Activated T-cell treated with anti-CD3 and anti-CD28 coated beads for 4 hours (primary cell): ENCODE results near the gene OR6C3.
"Not testable (repeated sequence)": the region's sequence is repeated elsewhere in the genome, so short reads cannot be mapped to it uniquely, and the experiment has no call there.

Experiments
- DNase-seq: peaks from one replicate; pipeline ENCODE4 v3.0.0-alpha.2; 2020

OR6C3 gene

GRCh38 chr12:55330446-55330845 lies at the start of gene OR6C3:
OR6C3 (plus strand) TSS chr12:55330746; CDS start chr12:55331701, 955 bp downstream.
- DNase-seq: no peak

- no peak for DNase-seq
Observed at GRCh38 chr12:55280991-55281390, 49.6 kb upstream of the OR6C3 start.

GRCh38 chr12:55289999-55290398 lies 40.5 kb upstream of the OR6C3 start:
- DNase-seq: no peak

GRCh38 chr12:55296469-55296868 lies 34.1 kb upstream of the OR6C3 start, which contains the start of gene OR6C6:
OR6C6 (minus strand) TSS chr12:55296569; CDS start chr12:55295232, 1,337 bp downstream.
- DNase-seq: no peak

GRCh38 chr12:55314043-55314442 lies 16.5 kb upstream of the OR6C3 start, which contains the start of gene OR6C1:
OR6C1 (plus strand) TSS chr12:55314343; CDS start chr12:55320600, 6,257 bp downstream.
- no peak for DNase-seq

GRCh38 chr12:55320201-55320600 lies 10.3 kb upstream of the OR6C3 start:
- DNase-seq: no peak

GRCh38 chr12:55325801-55326200 lies 4.7 kb upstream of the OR6C3 start:
- DNase-seq: not testable (repeated sequence)

GRCh38 chr12:55336002-55336401 lies 5.5 kb downstream of the OR6C3 start:
- no peak for DNase-seq

GRCh38 chr12:55355338-55355737 lies 24.8 kb downstream of the OR6C3 start:
- DNase-seq: not testable (repeated sequence)

GRCh38 chr12:55362675-55363074 lies 32.1 kb downstream of the OR6C3 start, which contains the start of gene OR6C75:
OR6C75 (plus strand) TSS chr12:55362975; CDS start chr12:55365111, 2,136 bp downstream.
- DNase-seq: no peak

GRCh38 chr12:55365086-55365485 lies 34.5 kb downstream of the OR6C3 start:
- no peak for DNase-seq

- no peak for DNase-seq
Observed at GRCh38 chr12:55372521-55372920, 42.0 kb downstream of the OR6C3 start.
